Neural cell (in vitro differentiated cells): Measurements from ENCODE around the gene GPR141. TPM values are rescaled to one million over a fixed set of nuclear protein-coding genes. Genes with fewer than 3 reads are reported as not detected.

Experiments
- H2AFZ ChIP-seq: fragments of 200-600, 300-800 bp; sonication (generic), shearing (Covaris generic); 2 replicates; pipeline ENCODE4 v1.6.0; 2014; ENCODE audit warnings: low read depth, mild to moderate bottlenecking, antibody characterized with exemption, low read length, moderate library complexity
- H3F3A ChIP-seq: fragments of 200-600 bp; shearing (Covaris generic); 2 replicates; pipeline ENCODE4 v1.6.1; 2016; ENCODE audit warnings: mild to moderate bottlenecking, moderate library complexity, mixed read lengths, antibody characterized with exemption, low read length; ENCODE audit not compliant: insufficient read depth, poor library complexity, severe bottlenecking
- H3K27ac ChIP-seq: fragments of 200-600, 300-800 bp; sonication (generic), shearing (Covaris generic); 2 replicates; pipeline ENCODE4 v1.5.1; 2014; ENCODE audit warnings: mild to moderate bottlenecking, low read length, moderate library complexity
- H3K27me3 ChIP-seq: fragments of 300-800, 200-600 bp; sonication (generic), shearing (Covaris generic); 2 replicates; pipeline ENCODE4 v1.6.0; 2014; ENCODE audit warnings: mild to moderate bottlenecking, low read depth, low read length, moderate library complexity; ENCODE audit not compliant: insufficient read depth
- H3K36me3 ChIP-seq: fragments of 300-800, 200-600 bp; sonication (generic), shearing (Covaris generic); 2 replicates; pipeline ENCODE4 v1.5.1; 2014; ENCODE audit warnings: mild to moderate bottlenecking, antibody characterized with exemption, low read length, moderate library complexity; ENCODE audit not compliant: insufficient read depth
- H3K4me2 ChIP-seq: fragments of 300-800, 200-600 bp; sonication (generic), shearing (Covaris generic); 2 replicates; pipeline ENCODE4 v1.6.0; 2014; ENCODE audit warnings: mild to moderate bottlenecking, low read length
- H3K4me3 ChIP-seq: fragments of 300-800, 200-600 bp; sonication (generic), shearing (Covaris generic); 2 replicates; pipeline ENCODE4 v1.5.1; 2014; ENCODE audit warnings: mild to moderate bottlenecking, low read length, moderate library complexity
- H3K79me2 ChIP-seq: fragments of 200-600 bp; shearing (Covaris generic); replicated peaks from 2 replicates; pipeline ENCODE4 v1.6.0; 2014; ENCODE audit warnings: mild to moderate bottlenecking, low read length, moderate library complexity; ENCODE audit not compliant: insufficient read depth
- H3K9ac ChIP-seq: fragments of 300-800, 200-600 bp; sonication (generic), shearing (Covaris generic); 2 replicates; pipeline ENCODE4 v1.6.1; 2016; ENCODE audit warnings: mild to moderate bottlenecking, low read length, mixed read lengths
- H3K9me2 ChIP-seq: fragments of 200-600 bp; shearing (Covaris generic); 2 replicates; pipeline ENCODE4 v1.6.1; 2016; ENCODE audit warnings: mild to moderate bottlenecking, low read length, mixed read lengths; ENCODE audit not compliant: insufficient read depth
- H3K9me3 ChIP-seq: fragments of 200-600, 300-800 bp; sonication (generic), shearing (Covaris generic); 2 replicates; pipeline ENCODE4 v1.6.1; 2016; ENCODE audit warnings: mild to moderate bottlenecking, mixed run types, low read length, moderate library complexity, mixed read lengths
- H4K20me1 ChIP-seq: fragments of 200-600 bp; shearing (Covaris generic); 2 replicates; pipeline ENCODE4 v1.6.1; 2016; ENCODE audit warnings: mild to moderate bottlenecking, mixed run types; ENCODE audit not compliant: insufficient read depth
- CTCF ChIP-seq: fragments of 450-650 bp; IDR thresholded peaks from 2 replicates; pipeline ENCODE4 v1.5.1; 2014; ENCODE audit warnings: antibody characterized with exemption, mild to moderate bottlenecking, moderate library complexity; ENCODE audit not compliant: poor library complexity, severe bottlenecking
- EP300 ChIP-seq: fragments of 450-650 bp; conservative IDR thresholded peaks from 2 replicates; pipeline ENCODE4 v1.6.1; 2014; ENCODE audit warnings: antibody characterized with exemption, mild to moderate bottlenecking, moderate library complexity; ENCODE audit not compliant: poor library complexity, severe bottlenecking
- EZH2 ChIP-seq: fragments of 200-600, 300-800 bp; shearing (Covaris generic), sonication (generic); IDR thresholded peaks from 2 replicates; pipeline ENCODE4 v1.6.1; 2014; ENCODE audit warnings: antibody characterized with exemption, low read length, borderline replicate concordance, mild to moderate bottlenecking; ENCODE audit not compliant: insufficient read depth, poor library complexity, severe bottlenecking
- MXI1 ChIP-seq: fragments of 450-650 bp; conservative IDR thresholded peaks from 2 replicates; pipeline ENCODE4 v1.6.1; 2014; ENCODE audit warnings: antibody characterized with exemption, mild to moderate bottlenecking; ENCODE audit not compliant: poor library complexity, severe bottlenecking
- POLR2AphosphoS5 ChIP-seq: IDR thresholded peaks from 2 replicates; pipeline ENCODE4 v1.6.1; 2012
- RAD21 ChIP-seq: fragments of 450-650 bp; conservative IDR thresholded peaks from 2 replicates; pipeline ENCODE4 v1.6.1; 2014; ENCODE audit warnings: antibody characterized with exemption, mild to moderate bottlenecking, moderate library complexity
- SMC3 ChIP-seq: fragments of 450-650 bp; conservative IDR thresholded peaks from 2 replicates; pipeline ENCODE4 v1.6.1; 2014; ENCODE audit warnings: antibody characterized with exemption, mild to moderate bottlenecking, moderate library complexity; ENCODE audit not compliant: poor library complexity
- TAF1 ChIP-seq: IDR thresholded peaks from 2 replicates; pipeline ENCODE4 v1.6.1; 2012; ENCODE audit warnings: low read depth
- polyA plus RNA-seq: library from polyadenylated mRNA; depleted of rRNA; stranded (reverse); fragments of >200 nt; gene quantifications from 2 replicates; pipeline ENCODE4 v1.2.3, GENCODE V29; 2014
- TF ChIP-seq, protein P1 (sequence below): IDR thresholded peaks from 2 replicates; pipeline ENCODE4 v1.6.1; 2012; ENCODE audit warnings: borderline replicate concordance

GPR141 gene
- polyA plus RNA-seq, 1 donor from 2014 or later, result not detected

DNA sequence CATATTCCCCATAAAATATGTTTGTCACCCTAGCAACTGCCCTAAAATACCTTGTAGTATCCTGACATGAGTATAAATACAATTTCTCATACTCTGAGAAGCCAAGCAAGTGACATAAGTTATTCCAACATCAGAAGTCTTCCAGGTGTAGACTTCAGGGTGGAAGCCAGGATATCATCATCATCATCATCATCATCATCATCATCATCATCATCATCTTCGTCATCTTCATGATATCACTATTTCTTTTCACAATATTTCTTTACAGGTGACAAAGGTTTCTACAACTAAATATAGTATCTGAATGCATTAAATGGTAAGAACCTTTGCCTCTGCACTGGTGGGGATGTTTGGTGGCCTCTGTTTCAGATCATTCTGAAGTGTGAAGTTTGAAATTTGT, 10.0 kb upstream of the GPR141 start:
- no peaks in the 10 kb centered on the region for H3F3A ChIP-seq
- no peak for TF ChIP-seq RAD21
- TF ChIP-seq EZH2, result no peak
- TF ChIP-seq TAF1, result no peak
- TF ChIP-seq CTCF, result no peak
- TF ChIP-seq, protein P1, sequence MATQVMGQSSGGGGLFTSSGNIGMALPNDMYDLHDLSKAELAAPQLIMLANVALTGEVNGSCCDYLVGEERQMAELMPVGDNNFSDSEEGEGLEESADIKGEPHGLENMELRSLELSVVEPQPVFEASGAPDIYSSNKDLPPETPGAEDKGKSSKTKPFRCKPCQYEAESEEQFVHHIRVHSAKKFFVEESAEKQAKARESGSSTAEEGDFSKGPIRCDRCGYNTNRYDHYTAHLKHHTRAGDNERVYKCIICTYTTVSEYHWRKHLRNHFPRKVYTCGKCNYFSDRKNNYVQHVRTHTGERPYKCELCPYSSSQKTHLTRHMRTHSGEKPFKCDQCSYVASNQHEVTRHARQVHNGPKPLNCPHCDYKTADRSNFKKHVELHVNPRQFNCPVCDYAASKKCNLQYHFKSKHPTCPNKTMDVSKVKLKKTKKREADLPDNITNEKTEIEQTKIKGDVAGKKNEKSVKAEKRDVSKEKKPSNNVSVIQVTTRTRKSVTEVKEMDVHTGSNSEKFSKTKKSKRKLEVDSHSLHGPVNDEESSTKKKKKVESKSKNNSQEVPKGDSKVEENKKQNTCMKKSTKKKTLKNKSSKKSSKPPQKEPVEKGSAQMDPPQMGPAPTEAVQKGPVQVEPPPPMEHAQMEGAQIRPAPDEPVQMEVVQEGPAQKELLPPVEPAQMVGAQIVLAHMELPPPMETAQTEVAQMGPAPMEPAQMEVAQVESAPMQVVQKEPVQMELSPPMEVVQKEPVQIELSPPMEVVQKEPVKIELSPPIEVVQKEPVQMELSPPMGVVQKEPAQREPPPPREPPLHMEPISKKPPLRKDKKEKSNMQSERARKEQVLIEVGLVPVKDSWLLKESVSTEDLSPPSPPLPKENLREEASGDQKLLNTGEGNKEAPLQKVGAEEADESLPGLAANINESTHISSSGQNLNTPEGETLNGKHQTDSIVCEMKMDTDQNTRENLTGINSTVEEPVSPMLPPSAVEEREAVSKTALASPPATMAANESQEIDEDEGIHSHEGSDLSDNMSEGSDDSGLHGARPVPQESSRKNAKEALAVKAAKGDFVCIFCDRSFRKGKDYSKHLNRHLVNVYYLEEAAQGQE, result no peak
- TF ChIP-seq SMC3, result no peak
- no peak for TF ChIP-seq EP300
- no peak for TF ChIP-seq POLR2AphosphoS5
- no peak for TF ChIP-seq MXI1

DNA sequence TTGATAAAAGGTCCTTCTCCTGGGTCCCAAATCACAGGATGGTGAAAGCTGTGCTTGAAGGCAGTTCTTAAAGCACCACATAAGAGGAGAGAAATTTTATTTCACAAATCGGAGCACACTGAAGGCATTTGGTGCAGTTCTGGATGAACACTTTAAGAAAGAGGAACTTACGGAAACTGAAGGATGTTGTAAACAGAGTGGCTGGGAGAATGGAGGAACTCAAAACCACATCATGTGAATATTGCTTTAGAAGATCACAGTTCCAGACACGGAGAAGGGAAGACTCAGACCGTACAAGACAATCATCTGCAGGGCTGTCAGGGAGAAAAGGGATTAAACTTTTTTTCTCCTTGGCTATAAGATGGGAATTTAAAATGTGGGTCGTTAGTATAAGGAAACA, 9.0 kb upstream of the GPR141 start:
- no peaks in the 10 kb centered on the region for H3K27me3 ChIP-seq
- no peaks in the 10 kb centered on the region for H3K36me3 ChIP-seq
- H3K27ac ChIP-seq, result no peak overlapping the region
- no peaks in the 10 kb centered on the region for H3F3A ChIP-seq
- no peak overlapping the region for H3K4me3 ChIP-seq
- TF ChIP-seq EP300, result no peak
- TF ChIP-seq EZH2, result no peak
- TF ChIP-seq SMC3, result no peak
- TF ChIP-seq RAD21, result no peak
- TF ChIP-seq TAF1, result no peak
- no peak overlapping the region for H2AFZ ChIP-seq
- H3K79me2 ChIP-seq, result no peaks in the 10 kb centered on the region
- no peaks in the 10 kb centered on the region for H3K9me3 ChIP-seq
- H3K4me2 ChIP-seq, result no peak overlapping the region
- no peak overlapping the region for H3K9ac ChIP-seq
- no peaks in the 10 kb centered on the region for H4K20me1 ChIP-seq
- H3K9me2 ChIP-seq, result no peaks in the 10 kb centered on the region

More for the DNA sequence above, 10.0 kb upstream of the GPR141 start:
- Histone ChIP-seq H4K20me1 (no peaks in the 10 kb centered on the region), H3K9me3 (no peaks in the 10 kb centered on the region), H3K27me3 (no peaks in the 10 kb centered on the region), H3K9ac (no peak overlapping the region), H3K79me2 (no peaks in the 10 kb centered on the region), H3K4me3 (no peak overlapping the region), H3K9me2 (no peaks in the 10 kb centered on the region), H2AFZ (no peak overlapping the region), H3K27ac (no peak overlapping the region), H3K36me3 (no peaks in the 10 kb centered on the region), H3K4me2 (no peak overlapping the region)
